ENCODE data around the gene ITPRIPL1.

GRCh38 chr2:96345868-96346462, 20.8 kb downstream of the ITPRIPL1 start:
- TF ChIP-seq CTCF (IDR thresholded peaks at IDR 0.05; ENCODE audit: low read depth, low read length, missing input control): no peak
- TF ChIP-seq, protein P1, sequence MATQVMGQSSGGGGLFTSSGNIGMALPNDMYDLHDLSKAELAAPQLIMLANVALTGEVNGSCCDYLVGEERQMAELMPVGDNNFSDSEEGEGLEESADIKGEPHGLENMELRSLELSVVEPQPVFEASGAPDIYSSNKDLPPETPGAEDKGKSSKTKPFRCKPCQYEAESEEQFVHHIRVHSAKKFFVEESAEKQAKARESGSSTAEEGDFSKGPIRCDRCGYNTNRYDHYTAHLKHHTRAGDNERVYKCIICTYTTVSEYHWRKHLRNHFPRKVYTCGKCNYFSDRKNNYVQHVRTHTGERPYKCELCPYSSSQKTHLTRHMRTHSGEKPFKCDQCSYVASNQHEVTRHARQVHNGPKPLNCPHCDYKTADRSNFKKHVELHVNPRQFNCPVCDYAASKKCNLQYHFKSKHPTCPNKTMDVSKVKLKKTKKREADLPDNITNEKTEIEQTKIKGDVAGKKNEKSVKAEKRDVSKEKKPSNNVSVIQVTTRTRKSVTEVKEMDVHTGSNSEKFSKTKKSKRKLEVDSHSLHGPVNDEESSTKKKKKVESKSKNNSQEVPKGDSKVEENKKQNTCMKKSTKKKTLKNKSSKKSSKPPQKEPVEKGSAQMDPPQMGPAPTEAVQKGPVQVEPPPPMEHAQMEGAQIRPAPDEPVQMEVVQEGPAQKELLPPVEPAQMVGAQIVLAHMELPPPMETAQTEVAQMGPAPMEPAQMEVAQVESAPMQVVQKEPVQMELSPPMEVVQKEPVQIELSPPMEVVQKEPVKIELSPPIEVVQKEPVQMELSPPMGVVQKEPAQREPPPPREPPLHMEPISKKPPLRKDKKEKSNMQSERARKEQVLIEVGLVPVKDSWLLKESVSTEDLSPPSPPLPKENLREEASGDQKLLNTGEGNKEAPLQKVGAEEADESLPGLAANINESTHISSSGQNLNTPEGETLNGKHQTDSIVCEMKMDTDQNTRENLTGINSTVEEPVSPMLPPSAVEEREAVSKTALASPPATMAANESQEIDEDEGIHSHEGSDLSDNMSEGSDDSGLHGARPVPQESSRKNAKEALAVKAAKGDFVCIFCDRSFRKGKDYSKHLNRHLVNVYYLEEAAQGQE (IDR thresholded peaks at IDR 0.05): no peak
- TF ChIP-seq ATF3 (IDR thresholded peaks at IDR 0.05): no peak
- no peak for TF ChIP-seq SP1 (IDR thresholded peaks at IDR 0.05)
- TF ChIP-seq ZBTB33 (IDR thresholded peaks at IDR 0.05): no peak
- TF ChIP-seq HNF4A (conservative IDR thresholded peaks at IDR 0.05): no peak
- no peak for TF ChIP-seq TAF1 (conservative IDR thresholded peaks at IDR 0.05)
- no peak for TF ChIP-seq JUND (IDR thresholded peaks at IDR 0.05)
- TF ChIP-seq FOXA1 (IDR thresholded peaks at IDR 0.05): no peak
- no peak for TF ChIP-seq EGR1 (IDR thresholded peaks at IDR 0.05; ENCODE audit: low read depth in 2 of 2)

All from liver (tissue), 3 donors.